GM23248 (cell line): ENCODE data around the gene PACSIN3.

Experiments used
- EZH2 ChIP-seq: fragments of 200-600 bp; sonication (generic); IDR thresholded peaks from 2 replicates; pipeline ENCODE4 v1.6.1; 2018; ENCODE audit warnings: antibody characterized with exemption, mild to moderate bottlenecking; ENCODE audit not compliant: insufficient read depth, poor library complexity, severe bottlenecking
- EZH2phosphoT487 ChIP-seq: fragments of 200-600 bp; sonication (generic); IDR thresholded peaks from 2 replicates; pipeline ENCODE4 v1.6.1; 2018; ENCODE audit warnings: antibody characterized with exemption, moderate library complexity, mild to moderate bottlenecking, low read depth; ENCODE audit not compliant: insufficient read depth

DNA sequence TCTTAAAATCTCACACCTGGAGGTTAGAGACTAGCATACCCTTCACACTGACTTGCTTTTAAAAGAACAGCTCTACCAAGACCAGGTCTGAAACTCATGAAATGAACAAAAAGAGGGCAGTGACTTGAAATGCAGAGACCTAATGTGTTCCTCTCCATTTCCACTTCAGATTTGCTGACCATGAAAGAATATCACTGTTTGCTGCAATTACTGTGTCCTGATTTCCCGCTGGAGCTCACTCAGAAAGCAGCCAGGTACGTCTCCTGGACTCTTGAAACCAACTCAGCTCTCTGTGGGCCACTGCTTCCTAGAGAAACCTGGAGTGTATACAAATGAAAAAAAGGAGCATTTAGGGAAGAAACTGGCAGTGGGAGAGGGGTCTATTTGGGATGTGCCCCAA lies 48.8 kb downstream of the PACSIN3 start:
- TF ChIP-seq EZH2: no peak
- no peak for TF ChIP-seq EZH2phosphoT487
